SJCRH30 (cell line): ENCODE data around the gene PPP4R4. TPM values are rescaled to one million over a fixed set of nuclear protein-coding genes. Genes with fewer than 3 reads are reported as not detected.
"Not testable (repeated sequence)": the region's sequence is repeated elsewhere in the genome, so short reads cannot be mapped to it uniquely, and the experiment has no call there.

Experiments
- DNase-seq, 2 experiments: peaks; one replicate each; pipeline ENCODE4 v3.0.0-alpha.2; 2015 to 2020
- H3K27ac ChIP-seq: fragments of 250-450 bp; sonication (Bioruptor Pico); 2 replicates; pipeline ENCODE4 v1.5.1; 2020; ENCODE audit warnings: mild to moderate bottlenecking, moderate library complexity
- H3K27me3 ChIP-seq: fragments of 250-450 bp; sonication (Bioruptor Pico); 2 replicates; pipeline ENCODE4 v1.5.1; 2020; ENCODE audit warnings: mild to moderate bottlenecking, moderate library complexity
- H3K36me3 ChIP-seq: fragments of 250-450 bp; sonication (Bioruptor Pico); 2 replicates; pipeline ENCODE4 v1.5.1; 2020; ENCODE audit warnings: mild to moderate bottlenecking, moderate library complexity
- H3K4me1 ChIP-seq: fragments of 250-450 bp; sonication (Bioruptor Pico); 2 replicates; pipeline ENCODE4 v1.5.1; 2020; ENCODE audit warnings: mild to moderate bottlenecking, moderate library complexity
- H3K4me3 ChIP-seq: fragments of 250-450 bp; sonication (Bioruptor Pico); 2 replicates; pipeline ENCODE4 v1.5.1; 2020; ENCODE audit warnings: mild to moderate bottlenecking, moderate library complexity
- H3K9me3 ChIP-seq: fragments of 250-450 bp; sonication (Bioruptor Pico); replicated peaks from 2 replicates; pipeline ENCODE4 v1.5.1; 2020; ENCODE audit warnings: mild to moderate bottlenecking, moderate library complexity
- total RNA-seq: library from RNA; depleted of rRNA; stranded (reverse); fragments of >200 nt; shearing (Covaris generic); gene quantifications from 2 replicates; pipeline ENCODE4 v1.2.3, GENCODE V29; 2014

The PPP4R4 gene
- total RNA-seq, 1 experiment from 2014 or later, result 47.1 TPM

DNA sequence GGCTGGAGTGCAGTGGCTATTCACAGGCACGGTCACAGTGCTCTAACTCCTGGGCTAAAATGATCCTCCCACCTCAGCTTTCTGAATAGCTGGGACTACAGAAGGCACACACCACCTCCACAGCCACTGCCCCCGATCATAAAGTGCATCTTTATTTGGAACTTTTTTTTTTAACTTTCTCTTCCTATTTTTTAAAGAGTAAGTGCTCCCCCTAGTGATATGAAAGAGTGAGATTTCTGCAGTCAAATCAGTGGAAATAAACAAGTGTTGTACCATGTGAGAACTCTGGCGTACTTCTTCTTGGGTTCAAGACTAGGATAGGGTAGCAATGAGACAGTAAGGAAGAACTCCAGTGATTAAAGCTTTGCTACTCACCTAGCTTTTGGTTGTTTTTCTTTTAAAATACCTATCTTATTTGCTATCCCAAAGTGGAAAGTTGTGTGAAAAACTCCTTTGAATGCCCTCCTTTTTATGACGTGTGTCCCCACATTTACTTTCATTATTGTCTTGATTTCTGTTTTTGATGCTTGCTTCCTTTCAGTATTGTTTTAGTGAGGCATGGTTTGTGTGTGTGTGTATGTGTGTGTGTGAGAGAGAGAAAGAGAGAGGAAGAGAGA, 6.6 kb downstream of the PPP4R4 start:
- no peak overlapping the region for H3K4me3 ChIP-seq
- peak overlapping the region; percentile 48; the same call in 1 of the 2 replicates for H3K27ac ChIP-seq
- peaks cover 29% of the 10 kb centered on the region for H3K4me1 ChIP-seq
- H3K36me3 ChIP-seq, result no peaks in the 10 kb centered on the region; the same call in none of the 2 replicates
- no peaks in the 10 kb centered on the region for H3K9me3 ChIP-seq
- peak; percentile 40 to 73 for DNase-seq
- H3K27me3 ChIP-seq, result no peaks in the 10 kb centered on the region

DNA sequence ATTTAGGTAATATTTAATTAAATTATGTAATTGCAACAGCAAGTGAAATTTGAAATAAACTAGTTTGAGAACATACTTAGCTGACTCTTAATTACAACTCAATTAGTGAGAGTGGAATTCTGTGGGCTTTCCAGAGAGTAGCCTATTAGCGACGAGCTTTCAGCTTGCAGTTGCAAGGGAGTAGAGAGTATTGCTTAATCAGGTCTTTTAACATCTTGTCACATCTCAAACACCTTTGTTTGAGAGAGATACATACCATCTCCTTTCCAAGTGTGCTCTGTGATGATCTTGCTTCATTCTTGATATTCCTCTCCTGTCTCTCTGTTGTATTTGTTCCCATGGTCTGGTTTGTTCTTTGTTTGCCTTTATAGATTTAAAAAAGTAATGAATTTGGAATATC, 7.7 kb downstream of the PPP4R4 start:
- Histone ChIP-seq H3K27me3 (no peaks in the 10 kb centered on the region), H3K36me3 (no peaks in the 10 kb centered on the region; the same call in none of the 2 replicates), H3K27ac (no peak overlapping the region), H3K4me1 (peaks cover 29% of the 10 kb centered on the region), H3K9me3 (no peaks in the 10 kb centered on the region), H3K4me3 (no peak overlapping the region)
- no peak for DNase-seq

DNA sequence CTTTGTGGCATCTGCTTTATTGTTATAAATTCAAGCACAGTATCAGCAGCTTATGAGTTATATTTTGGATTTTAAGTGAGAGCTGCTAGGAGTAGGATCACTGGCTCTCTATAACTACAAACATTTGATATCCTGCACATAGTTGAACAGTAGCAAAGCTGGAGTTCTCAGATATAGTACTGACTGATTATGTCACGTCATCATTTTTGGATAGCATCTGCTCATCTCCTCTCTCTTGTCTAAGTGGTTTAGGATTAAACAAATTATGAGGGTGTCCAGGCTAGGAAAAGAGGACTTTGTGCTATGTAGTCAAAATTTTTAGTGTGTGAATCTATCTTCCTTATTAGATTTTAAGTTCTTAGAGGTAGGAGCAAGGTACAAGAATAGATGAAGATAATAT, 18.4 kb downstream of the PPP4R4 start:
- Histone ChIP-seq H3K36me3 (0 out of 2 replicates have a peak, but pooled peaks cover 2% of the 10 kb centered on the region), H3K4me1 (no peaks in the 10 kb centered on the region), H3K27ac (no peak overlapping the region), H3K27me3 (no peaks in the 10 kb centered on the region), H3K4me3 (no peak overlapping the region), H3K9me3 (no peaks in the 10 kb centered on the region)
- DNase-seq, result no peak

DNA sequence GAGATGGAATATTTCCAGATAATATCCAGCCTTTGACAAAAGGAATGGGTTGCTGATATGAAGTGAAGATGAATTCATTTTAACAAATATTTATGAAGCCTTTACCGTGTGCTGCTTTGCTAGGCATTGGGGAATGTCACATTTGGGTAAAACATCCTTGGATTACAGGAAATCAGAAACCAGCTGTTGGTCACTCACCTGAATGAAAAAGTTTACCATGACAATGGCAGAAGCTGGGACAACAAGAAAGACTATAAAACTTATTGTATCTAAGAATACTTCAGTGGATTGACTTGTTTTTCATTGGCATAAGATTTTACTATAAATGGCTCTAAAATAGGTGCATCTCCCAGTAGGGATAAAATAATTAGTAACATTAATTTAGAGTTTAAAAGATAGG, 19.7 kb downstream of the PPP4R4 start:
- DNase-seq, result no peak
- no peaks in the 10 kb centered on the region for H3K27me3 ChIP-seq
- H3K27ac ChIP-seq, result no peak overlapping the region

DNA sequence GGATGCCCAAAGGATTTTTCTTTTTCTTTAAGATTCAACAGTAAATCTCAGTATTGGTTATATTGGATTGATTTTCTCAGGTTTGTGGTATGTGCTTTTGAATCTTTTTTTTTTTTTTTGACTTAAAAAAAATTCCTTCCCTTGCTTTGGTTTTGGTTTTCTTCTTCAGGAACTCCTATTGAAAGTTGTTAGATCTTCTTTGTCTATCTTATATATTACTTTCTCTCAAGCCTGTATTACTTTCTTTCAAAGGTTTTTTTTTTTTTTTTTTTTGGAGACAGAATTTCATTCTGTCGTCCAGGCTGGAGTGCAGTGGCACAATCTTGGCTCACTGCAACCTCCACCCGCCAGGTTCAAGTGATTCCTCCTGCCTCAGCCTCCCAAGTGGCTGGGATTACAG, 21.9 kb downstream of the PPP4R4 start:
- H3K4me1 ChIP-seq, result no peaks in the 10 kb centered on the region
- no peak overlapping the region for H3K27ac ChIP-seq
- DNase-seq, result no peak
- no peaks in the 10 kb centered on the region for H3K27me3 ChIP-seq
- H3K9me3 ChIP-seq, result no peaks in the 10 kb centered on the region
- no peak overlapping the region for H3K4me3 ChIP-seq
- 0 out of 2 replicates have a peak, but pooled peaks cover 2% of the 10 kb centered on the region for H3K36me3 ChIP-seq

More for the DNA sequence above, 19.7 kb downstream of the PPP4R4 start:
- H3K4me1 ChIP-seq, result no peaks in the 10 kb centered on the region
- no peak overlapping the region for H3K4me3 ChIP-seq
- 0 out of 2 replicates have a peak, but pooled peaks cover 2% of the 10 kb centered on the region for H3K36me3 ChIP-seq
- no peaks in the 10 kb centered on the region for H3K9me3 ChIP-seq

DNA sequence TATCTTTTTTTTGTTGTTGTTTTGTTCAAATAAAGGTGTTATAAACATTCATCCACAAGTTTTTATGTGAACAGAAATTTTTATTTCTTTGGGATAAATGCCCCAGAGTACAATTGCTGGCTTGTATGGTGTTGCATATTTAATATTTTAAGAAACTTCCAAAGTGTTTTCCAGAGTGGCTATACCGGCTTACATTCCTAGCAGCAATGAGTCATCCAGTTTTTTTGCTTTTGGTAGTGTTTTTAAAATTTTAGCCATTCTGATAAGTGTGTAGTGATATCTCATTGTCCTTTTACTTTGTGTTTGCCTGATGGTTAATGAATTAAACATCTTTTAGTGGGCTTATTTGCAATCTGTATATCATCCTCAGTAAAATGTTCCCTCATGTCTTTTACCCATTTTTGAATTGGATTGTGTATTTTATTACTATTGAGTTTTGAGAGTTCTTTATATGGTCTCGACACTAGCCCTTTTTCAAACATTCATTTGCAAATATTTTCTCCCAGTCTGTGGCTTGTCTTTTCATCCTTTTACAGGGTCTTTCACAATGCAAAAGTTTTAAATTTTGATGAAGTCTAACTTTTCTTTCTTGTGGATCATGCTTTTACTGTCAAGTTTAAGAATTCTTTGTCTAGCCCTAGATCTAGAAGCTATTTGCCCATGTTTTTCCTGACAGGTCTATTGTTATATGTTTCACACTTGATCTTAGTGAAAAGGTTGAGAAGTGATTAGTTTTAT, 29.5 kb downstream of the PPP4R4 start:
- DNase-seq, result no peak
- H3K27ac ChIP-seq, result no peak overlapping the region

DNA sequence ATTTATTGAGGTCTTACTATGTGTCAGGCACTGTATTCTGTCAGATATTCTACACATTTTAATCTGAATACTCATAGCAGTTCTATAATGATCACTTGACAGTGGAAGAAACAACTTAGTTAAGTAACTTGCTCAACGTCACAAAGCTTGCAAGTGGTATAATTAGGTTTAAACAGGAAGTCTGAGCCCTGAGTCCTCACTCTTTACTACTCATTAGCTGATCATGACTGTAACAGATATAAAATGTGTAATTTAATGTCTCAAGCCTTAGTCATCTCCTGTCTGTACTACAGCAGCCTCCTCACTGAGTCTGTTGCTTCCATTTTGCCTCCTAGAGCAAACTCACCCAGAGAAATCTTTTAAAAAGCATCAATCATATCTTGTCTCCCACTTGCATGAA, 38.9 kb downstream of the PPP4R4 start:
- Histone ChIP-seq H3K4me1 (no peaks in the 10 kb centered on the region), H3K27me3 (no peaks in the 10 kb centered on the region), H3K4me3 (no peak overlapping the region), H3K27ac (no peak overlapping the region), H3K9me3 (peaks cover 9% of the 10 kb centered on the region; the same call in 1 of the 2 replicates), H3K36me3 (peaks cover 11% of the 10 kb centered on the region)
- no peak for DNase-seq

More for the DNA sequence above, 29.5 kb downstream of the PPP4R4 start:
- Histone ChIP-seq H3K4me3 (no peak overlapping the region), H3K4me1 (no peaks in the 10 kb centered on the region), H3K36me3 (peaks cover 2% of the 10 kb centered on the region; the same call in 1 of the 2 replicates), H3K27me3 (no peaks in the 10 kb centered on the region), H3K9me3 (no peaks in the 10 kb centered on the region)

DNA sequence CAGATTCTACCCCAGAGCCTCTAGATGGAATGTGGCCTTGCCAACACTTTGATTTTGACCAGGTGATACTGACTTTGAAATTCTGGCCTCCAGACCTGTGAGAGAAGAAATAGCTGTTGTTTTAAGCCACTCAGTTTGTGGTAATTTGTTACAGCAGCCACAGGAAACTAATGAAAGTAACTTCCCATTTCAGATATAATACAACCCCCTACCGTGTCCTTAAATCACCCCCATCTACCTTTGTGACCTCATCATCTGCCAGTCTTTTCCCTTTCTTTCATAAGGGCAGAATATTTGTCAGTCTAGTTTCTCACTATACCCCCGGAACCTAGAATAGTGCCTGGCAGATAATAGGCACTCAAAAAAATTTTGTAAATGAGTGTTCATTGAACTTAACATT, 39.6 kb downstream of the PPP4R4 start:
- peaks cover 9% of the 10 kb centered on the region for H3K36me3 ChIP-seq
- H3K4me1 ChIP-seq, result no peaks in the 10 kb centered on the region
- H3K9me3 ChIP-seq, result peaks cover 9% of the 10 kb centered on the region; the same call in 1 of the 2 replicates
- no peak overlapping the region for H3K4me3 ChIP-seq
- H3K27me3 ChIP-seq, result no peaks in the 10 kb centered on the region
- H3K27ac ChIP-seq, result no peak overlapping the region
- DNase-seq, result no peak

DNA sequence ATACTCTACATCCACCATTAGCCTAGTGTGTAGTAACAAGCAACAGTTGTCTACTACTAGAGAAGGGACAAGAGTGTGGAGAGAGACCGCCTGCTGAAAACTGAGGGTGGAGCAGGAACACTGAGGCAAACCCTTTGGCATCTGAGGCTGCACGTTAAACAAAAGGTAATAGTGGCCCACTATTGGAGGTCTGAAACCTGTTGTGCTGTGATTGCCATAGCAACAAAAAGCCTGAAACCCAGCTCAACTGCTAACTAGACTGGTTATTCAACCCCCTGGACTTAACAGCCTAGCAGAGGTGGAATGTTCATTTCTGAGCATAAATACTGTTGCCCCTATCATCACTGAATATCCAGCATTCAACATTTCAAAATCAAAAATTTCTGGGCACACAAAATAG, 43.0 kb downstream of the PPP4R4 start:
- no peak for DNase-seq
- Histone ChIP-seq H3K27ac (no peak overlapping the region), H3K9me3 (peaks cover 9% of the 10 kb centered on the region)

DNA sequence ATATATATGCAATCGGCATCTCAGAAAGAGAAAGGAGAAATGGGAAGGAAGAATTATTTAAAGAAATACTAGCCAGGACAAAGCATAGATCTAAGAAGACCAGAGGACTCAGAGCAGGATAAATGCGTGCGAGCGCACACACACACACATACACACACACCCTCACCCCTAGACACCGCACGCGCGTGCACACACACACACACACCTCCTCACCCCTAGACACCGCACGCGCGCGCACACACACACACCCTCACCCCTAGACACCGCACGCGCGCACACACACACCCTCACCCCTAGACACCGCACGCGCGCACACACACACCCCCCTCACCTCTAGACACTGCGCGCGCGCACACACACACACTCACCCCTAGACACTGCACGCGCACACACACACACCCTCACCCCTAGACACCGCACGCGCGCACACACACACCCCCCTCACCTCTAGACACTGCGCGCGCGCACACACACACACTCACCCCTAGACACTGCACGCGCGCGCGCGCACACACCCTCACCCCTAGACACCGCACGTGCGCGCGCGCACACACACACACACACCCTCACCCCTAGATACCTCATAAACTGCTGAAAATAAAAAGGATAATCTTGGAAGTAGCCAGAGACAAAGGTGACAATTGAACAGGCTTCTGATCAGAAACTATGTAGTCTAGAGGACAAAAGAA, 44.2 kb downstream of the PPP4R4 start:
- not testable (repeated sequence) for H3K4me3 ChIP-seq, H3K36me3 ChIP-seq, H3K27me3 ChIP-seq, H3K9me3 ChIP-seq, DNase-seq, H3K27ac ChIP-seq, H3K4me1 ChIP-seq

More for the DNA sequence above, 43.0 kb downstream of the PPP4R4 start:
- Histone ChIP-seq H3K4me3 (no peak overlapping the region), H3K36me3 (peaks cover 7% of the 10 kb centered on the region), H3K4me1 (no peaks in the 10 kb centered on the region), H3K27me3 (no peaks in the 10 kb centered on the region)

DNA sequence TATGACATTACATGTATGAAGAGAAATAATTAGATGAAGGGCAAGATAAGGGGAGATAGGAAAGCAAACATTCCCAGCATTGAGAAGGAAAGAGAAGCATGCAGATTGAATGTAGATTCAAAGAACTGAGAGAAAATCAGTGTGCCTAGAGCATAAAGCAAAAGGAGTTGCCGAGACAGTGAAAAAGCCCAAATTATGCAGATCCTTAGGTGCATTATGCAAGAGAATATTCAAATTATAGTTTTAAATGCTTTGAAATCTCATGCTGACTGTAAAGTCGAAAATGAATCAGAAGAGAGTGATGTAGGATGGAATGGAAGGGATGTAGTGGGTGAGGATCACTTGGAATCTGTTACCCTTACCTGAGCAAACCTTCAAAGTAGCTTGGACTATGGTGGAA, 49.9 kb downstream of the PPP4R4 start:
- Histone ChIP-seq H3K9me3 (no peaks in the 10 kb centered on the region; the same call in 1 of the 2 replicates), H3K4me3 (no peak overlapping the region), H3K27me3 (no peaks in the 10 kb centered on the region), H3K4me1 (no peaks in the 10 kb centered on the region), H3K27ac (no peak overlapping the region), H3K36me3 (peaks cover 14% of the 10 kb centered on the region; the same call in 1 of the 2 replicates)
- DNase-seq, result no peak

DNA sequence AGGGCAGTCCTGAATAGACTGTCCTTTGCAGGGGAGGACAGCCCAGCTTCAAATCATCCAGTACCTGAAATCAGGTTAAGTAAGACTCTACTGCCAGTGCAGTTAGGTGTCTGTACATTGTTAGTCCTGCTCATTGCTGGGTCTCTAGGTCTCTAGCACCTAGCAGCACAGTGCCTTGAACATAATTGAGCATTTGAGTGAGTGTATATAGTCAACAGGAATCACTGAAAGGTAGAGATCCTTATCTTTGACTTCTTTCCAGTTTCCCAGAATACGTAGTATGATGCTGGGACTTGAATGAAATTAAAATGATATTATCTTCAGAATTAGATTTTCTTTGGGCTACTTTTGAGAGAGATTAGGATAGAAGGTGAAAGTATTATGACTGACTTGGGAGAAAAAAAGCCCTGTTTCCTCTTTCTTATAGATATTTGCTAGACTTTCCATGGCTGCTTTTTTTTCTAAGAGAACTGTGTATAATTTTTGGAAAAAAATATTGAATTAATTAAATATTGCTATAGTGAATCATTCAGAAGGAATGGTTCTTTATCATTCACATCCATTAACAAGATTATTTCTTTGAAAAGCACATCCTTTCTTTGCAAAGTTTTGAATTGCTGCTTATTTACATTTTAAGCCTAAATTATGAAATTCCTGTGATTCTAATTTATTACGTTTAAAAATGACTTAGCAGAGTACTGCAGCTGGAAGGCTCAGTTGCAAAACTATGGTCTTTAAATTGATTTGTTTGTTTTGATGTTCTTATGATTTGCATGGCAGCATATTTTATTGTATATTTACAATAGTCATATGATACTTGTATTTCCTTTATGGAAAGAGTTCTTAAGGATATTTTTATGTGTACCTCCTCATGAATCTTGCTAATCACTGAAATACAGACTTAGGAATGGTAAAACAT, 51.6 kb downstream of the PPP4R4 start:
- Histone ChIP-seq H3K4me3 (no peak overlapping the region), H3K27me3 (no peaks in the 10 kb centered on the region), H3K36me3 (peaks cover 23% of the 10 kb centered on the region; the same call in 1 of the 2 replicates), H3K9me3 (no peaks in the 10 kb centered on the region; the same call in 1 of the 2 replicates), H3K27ac (no peak overlapping the region), H3K4me1 (no peaks in the 10 kb centered on the region)
- DNase-seq, result no peak

DNA sequence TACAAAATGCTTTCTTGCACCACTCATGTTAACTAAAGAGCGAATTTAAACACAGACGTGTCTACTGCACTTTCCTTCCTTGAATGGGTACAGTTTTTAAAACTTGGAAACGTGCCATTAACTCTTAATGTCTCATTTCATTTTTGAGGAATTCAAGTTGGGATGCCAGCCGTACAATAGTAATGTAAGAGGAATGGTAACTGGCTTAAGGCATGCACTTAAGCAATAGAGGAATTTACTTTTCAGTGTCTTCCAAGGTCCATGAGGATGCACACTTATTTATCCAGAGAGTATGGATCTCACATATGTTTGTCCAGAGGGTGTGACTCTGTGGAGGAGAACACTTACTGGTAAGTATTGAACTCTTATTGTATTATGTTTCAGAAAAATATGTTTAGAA, 52.9 kb downstream of the PPP4R4 start:
- DNase-seq, result no peak
- no peak overlapping the region for H3K27ac ChIP-seq

DNA sequence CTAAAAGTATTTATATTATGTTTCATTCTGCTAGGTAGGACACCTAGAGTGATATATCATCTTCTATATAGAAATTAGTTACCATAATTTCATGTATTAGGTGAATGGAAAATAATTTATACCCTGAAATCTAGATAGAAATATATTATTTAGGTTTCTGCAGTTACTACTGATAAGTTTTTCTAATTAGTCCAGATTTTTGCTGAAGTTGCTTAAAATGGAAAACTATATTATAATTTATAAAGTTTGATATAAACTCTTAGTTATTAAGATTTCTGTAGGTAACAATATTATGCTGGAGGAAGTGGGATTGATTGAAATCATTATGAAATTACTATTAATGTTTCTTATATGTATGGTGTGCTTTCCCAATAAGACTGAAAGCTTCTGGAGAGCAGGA, 62.9 kb downstream of the PPP4R4 start:
- H3K4me3 ChIP-seq, result no peak overlapping the region
- peaks cover 23% of the 10 kb centered on the region for H3K36me3 ChIP-seq
- no peaks in the 10 kb centered on the region for H3K9me3 ChIP-seq
- H3K27me3 ChIP-seq, result no peaks in the 10 kb centered on the region
- no peak for DNase-seq
- H3K4me1 ChIP-seq, result no peaks in the 10 kb centered on the region
- no peak overlapping the region for H3K27ac ChIP-seq

More for the DNA sequence above, 52.9 kb downstream of the PPP4R4 start:
- Histone ChIP-seq H3K4me3 (no peak overlapping the region), H3K36me3 (peaks cover 26% of the 10 kb centered on the region), H3K9me3 (no peaks in the 10 kb centered on the region; the same call in 1 of the 2 replicates), H3K27me3 (no peaks in the 10 kb centered on the region), H3K4me1 (no peaks in the 10 kb centered on the region)
